ENCODE data around the gene COL5A1. TPM values are rescaled to one million over a fixed set of nuclear protein-coding genes. Genes with fewer than 3 reads are reported as not detected.

The COL5A1 gene
- polyA plus RNA-seq, 3 donors = 0.01 TPM; not detected in 2

DNA sequence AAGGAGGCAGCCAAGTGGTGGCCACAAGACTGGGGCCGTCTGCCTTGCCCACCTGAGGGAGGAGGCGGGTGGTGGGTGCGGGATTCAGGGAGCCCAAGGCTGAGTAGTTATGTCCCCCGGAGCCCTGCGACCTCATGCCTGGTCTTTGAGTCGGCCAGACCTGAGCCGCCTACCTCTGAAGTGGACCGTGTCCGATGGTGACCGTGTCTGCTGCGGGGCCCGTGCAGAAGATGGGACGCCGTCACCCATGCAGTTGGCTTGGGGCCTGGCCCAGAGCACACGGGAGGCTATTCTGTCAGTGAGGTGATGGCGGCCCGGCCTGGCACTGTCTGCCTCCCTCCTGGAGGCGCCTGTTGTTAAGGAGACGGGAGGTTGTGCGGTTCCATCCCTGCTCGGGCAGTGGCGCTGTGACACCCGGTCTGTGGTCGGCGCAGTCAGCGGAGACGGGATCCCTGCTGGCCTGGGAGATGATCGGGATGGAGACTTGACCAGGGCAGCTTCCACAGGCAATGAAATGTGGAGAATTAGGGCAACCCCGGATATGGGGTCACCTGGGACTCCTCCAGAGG is 176.5 kb downstream of the COL5A1 start:
- Mint-ChIP-seq H3K36me3 (no peaks in the 10 kb centered on the region), H3K9me3 (no peaks in the 10 kb centered on the region), H3K4me3 (no peak overlapping the region), H3K4me1 (no peaks in the 10 kb centered on the region), H3K27me3 (ENCODE audit: low read depth in 3 of 3) (peaks cover 4 to 7% (median 7%) of the 10 kb centered on the region in 3 donors), H3K27ac (no peak overlapping the region)
- Histone ChIP-seq H3K27ac (ENCODE audit: low read depth in 1 of 2, low read length in 2 of 2) (no peak overlapping the region), H3K27me3 (ENCODE audit: control insufficient read depth in 2 of 2, insufficient read depth in 2 of 2, low read length in 2 of 2) (no peaks in the 10 kb centered on the region), H3K9ac (ENCODE audit: insufficient read depth, low read length, poor library complexity, severe bottlenecking) (no peak overlapping the region), H3K9me3 (replicated peaks in 1 of 2; ENCODE audit: control insufficient read depth in 1 of 2, insufficient read depth in 1 of 2, low read length in 2 of 2) (no peaks in the 10 kb centered on the region), H3K36me3 (replicated peaks in 1 of 2; ENCODE audit: control insufficient read depth in 1 of 2, insufficient read depth in 2 of 2, low read length in 2 of 2) (no peaks in the 10 kb centered on the region), H3K4me2 (replicated peaks; ENCODE audit: extremely low read depth, low read length, poor library complexity, severe bottlenecking) (no peak overlapping the region), H2AFZ (ENCODE audit: insufficient read depth, low read depth, low read length, poor library complexity, severe bottlenecking) (no peak overlapping the region), H3K4me1 (ENCODE audit: control insufficient read depth in 1 of 2, insufficient read depth in 2 of 2, low read length in 2 of 2) (no peaks in the 10 kb centered on the region), H3K79me2 (ENCODE audit: insufficient read depth, low read length) (no peaks in the 10 kb centered on the region), H3K4me3 (replicated peaks in 1 of 3; ENCODE audit: low read depth in 2 of 3, low read length in 3 of 3) (no peak overlapping the region), H4K20me1 (ENCODE audit: insufficient read depth, low read length) (no peaks in the 10 kb centered on the region)
- TF ChIP-seq, protein P1, sequence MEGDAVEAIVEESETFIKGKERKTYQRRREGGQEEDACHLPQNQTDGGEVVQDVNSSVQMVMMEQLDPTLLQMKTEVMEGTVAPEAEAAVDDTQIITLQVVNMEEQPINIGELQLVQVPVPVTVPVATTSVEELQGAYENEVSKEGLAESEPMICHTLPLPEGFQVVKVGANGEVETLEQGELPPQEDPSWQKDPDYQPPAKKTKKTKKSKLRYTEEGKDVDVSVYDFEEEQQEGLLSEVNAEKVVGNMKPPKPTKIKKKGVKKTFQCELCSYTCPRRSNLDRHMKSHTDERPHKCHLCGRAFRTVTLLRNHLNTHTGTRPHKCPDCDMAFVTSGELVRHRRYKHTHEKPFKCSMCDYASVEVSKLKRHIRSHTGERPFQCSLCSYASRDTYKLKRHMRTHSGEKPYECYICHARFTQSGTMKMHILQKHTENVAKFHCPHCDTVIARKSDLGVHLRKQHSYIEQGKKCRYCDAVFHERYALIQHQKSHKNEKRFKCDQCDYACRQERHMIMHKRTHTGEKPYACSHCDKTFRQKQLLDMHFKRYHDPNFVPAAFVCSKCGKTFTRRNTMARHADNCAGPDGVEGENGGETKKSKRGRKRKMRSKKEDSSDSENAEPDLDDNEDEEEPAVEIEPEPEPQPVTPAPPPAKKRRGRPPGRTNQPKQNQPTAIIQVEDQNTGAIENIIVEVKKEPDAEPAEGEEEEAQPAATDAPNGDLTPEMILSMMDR (IDR thresholded peaks at IDR 0.05) = no peak
- 98% methylated on average over 29 of the region's 29 CpGs for WGBS (ENCODE audit: insufficient coverage)
- intact Hi-C loops (cut with micrococcal nuclease) = no loop called here
- DNase-seq = no peak

DNA sequence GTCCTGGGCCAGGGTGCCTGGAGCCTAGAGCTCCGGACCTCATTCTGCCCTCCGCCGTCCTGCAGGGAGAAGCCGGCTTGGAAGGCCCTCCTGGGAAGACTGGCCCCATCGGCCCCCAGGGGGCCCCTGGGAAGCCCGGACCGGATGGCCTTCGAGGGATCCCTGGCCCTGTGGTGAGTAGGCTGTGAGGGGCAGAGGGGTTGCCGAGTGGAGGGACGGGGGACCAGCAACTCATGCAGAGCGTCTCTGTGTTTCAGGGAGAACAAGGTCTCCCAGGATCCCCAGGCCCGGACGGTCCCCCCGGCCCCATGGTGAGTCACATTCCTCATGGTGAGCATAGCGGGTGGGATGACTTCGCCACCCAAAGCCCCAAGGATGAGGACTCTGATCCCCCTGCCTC is 177.0 kb downstream of the COL5A1 start:
- WGBS (ENCODE audit: insufficient coverage) = 96% methylated on average over 5 of the region's 16 CpGs
- TF ChIP-seq, protein P1 (IDR thresholded peaks at IDR 0.05) = no peak
- intact Hi-C loops (cut with micrococcal nuclease) = no loop called here

More for the DNA sequence above, 177.0 kb downstream of the COL5A1 start:
- no peaks in the 10 kb centered on the region for H3K36me3 ChIP-seq (replicated peaks in 1 of 2; ENCODE audit: control insufficient read depth in 1 of 2, insufficient read depth in 2 of 2, low read length in 2 of 2)
- no peak overlapping the region for H3K4me2 ChIP-seq (replicated peaks; ENCODE audit: extremely low read depth, low read length, poor library complexity, severe bottlenecking)
- no peaks in the 10 kb centered on the region for H3K27me3 ChIP-seq (ENCODE audit: control insufficient read depth in 2 of 2, insufficient read depth in 2 of 2, low read length in 2 of 2)
- H3K4me1 ChIP-seq (ENCODE audit: control insufficient read depth in 1 of 2, insufficient read depth in 2 of 2, low read length in 2 of 2) = no peaks in the 10 kb centered on the region
- no peak overlapping the region for H3K4me3 ChIP-seq (replicated peaks in 1 of 3; ENCODE audit: low read depth in 2 of 3, low read length in 3 of 3)
- Mint-ChIP-seq H3K4me1 (no peaks in the 10 kb centered on the region), H3K9me3 (no peaks in the 10 kb centered on the region), H3K36me3 (no peaks in the 10 kb centered on the region), H3K4me3 (no peak overlapping the region), H3K27ac (no peak overlapping the region), H3K27me3 (ENCODE audit: low read depth in 3 of 3) (peaks cover 4 to 7% (median 7%) of the 10 kb centered on the region in 3 donors)
- no peaks in the 10 kb centered on the region for H4K20me1 ChIP-seq (ENCODE audit: insufficient read depth, low read length)
- H3K9ac ChIP-seq (ENCODE audit: insufficient read depth, low read length, poor library complexity, severe bottlenecking) = no peak overlapping the region
- no peak overlapping the region for H3K27ac ChIP-seq (ENCODE audit: low read depth in 1 of 2, low read length in 2 of 2)
- H2AFZ ChIP-seq (ENCODE audit: insufficient read depth, low read depth, low read length, poor library complexity, severe bottlenecking) = no peak overlapping the region
- no peak for DNase-seq
- H3K9me3 ChIP-seq (replicated peaks in 1 of 2; ENCODE audit: control insufficient read depth in 1 of 2, insufficient read depth in 1 of 2, low read length in 2 of 2) = no peaks in the 10 kb centered on the region
- H3K79me2 ChIP-seq (ENCODE audit: insufficient read depth, low read length) = no peaks in the 10 kb centered on the region

Measured in CD14-positive monocyte (primary cell).